ENCODE results near the gene SLCO1A2. TPM values are rescaled to one million over a fixed set of nuclear protein-coding genes. Genes with fewer than 3 reads are reported as not detected.

Gene SLCO1A2
- total RNA-seq, 1 experiment from 2014 or later: 1.2 TPM

DNA sequence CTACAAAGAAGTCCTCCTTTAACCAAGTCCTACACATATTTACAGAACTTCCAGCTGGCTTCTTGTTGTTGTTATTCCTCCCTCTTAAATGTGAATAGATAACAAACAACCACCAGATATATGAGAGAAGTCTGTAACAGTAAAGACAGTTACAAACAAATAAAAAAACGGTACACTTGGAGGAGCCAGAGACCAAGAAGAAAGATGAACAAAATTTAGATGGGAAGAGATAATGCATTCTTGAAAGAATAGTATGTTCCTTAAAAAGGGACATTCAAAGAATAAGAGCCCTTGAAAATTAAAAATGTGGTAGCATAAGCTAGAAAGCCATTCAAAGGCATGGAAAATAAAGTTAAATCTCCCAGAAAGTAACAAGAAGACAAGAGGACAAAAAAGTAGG lies 25.9 kb downstream of the SLCO1A2 start:
- H3K4me1 ChIP-seq: no peaks in the 10 kb centered on the region
- no TSS peak for BruUV-seq (replicated peaks)
- Mint-ChIP-seq H3K27me3 (ENCODE audit: insufficient read depth, unreplicated experiment) (peaks cover 21% of the 10 kb centered on the region), H3K4me1 (ENCODE audit: low read depth, unreplicated experiment) (no peaks in the 10 kb centered on the region), H3K4me3 (ENCODE audit: unreplicated experiment) (no peak overlapping the region), H3K9me3 (ENCODE audit: unreplicated experiment) (no peaks in the 10 kb centered on the region), H3K36me3 (ENCODE audit: insufficient read depth, unreplicated experiment) (no peaks in the 10 kb centered on the region), H3K27ac (ENCODE audit: unreplicated experiment) (no peak overlapping the region)
- ChIA-PET POLR2A (no interaction called here), CTCF (no interaction called here)
- H3K4me3 ChIP-seq (ENCODE audit: low read depth, low read length): no peak overlapping the region
- no peaks in the 10 kb centered on the region; the same call in 1 of the 2 replicates for H3K27me3 ChIP-seq (replicated peaks; ENCODE audit: control insufficient read depth, insufficient read depth, low read length)
- no peak for DNase-seq
- no peaks in the 10 kb centered on the region for H3K36me3 ChIP-seq (ENCODE audit: control insufficient read depth, insufficient read depth, low read length)
- H3K9me3 ChIP-seq: no peaks in the 10 kb centered on the region
- intact Hi-C loops (cut with micrococcal nuclease; ENCODE audit: unreplicated experiment): no loop called here
- TF ChIP-seq CTCF (IDR thresholded peaks at IDR 0.05; ENCODE audit: insufficient read depth in 1 of 2, low read depth in 1 of 2, low read length in 1 of 2, severe bottlenecking in 1 of 2, unreplicated experiment in 1 of 2): no peak

DNA sequence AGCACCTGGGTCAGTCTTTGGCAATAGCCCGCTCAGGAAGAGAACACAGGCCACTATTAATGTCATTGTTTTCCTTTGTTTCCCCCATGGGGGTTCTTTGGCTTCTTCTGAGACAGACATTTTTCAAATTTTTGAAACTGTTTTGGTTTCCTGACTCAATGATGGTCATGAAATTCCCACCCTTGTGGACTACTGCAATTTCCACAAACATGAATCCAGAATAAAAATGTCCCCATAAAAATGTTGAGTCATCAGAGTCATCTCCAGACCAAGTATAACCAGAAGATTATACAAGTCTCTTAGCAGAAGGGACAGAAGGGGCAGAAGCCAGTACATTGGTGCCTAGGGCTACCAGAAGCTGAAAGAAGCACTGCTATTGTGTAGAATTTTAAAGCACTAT lies 29.1 kb downstream of the SLCO1A2 start:
- no peak overlapping the region for H3K4me3 Mint-ChIP-seq (ENCODE audit: unreplicated experiment)
- no peak overlapping the region for H3K4me3 ChIP-seq (ENCODE audit: low read depth, low read length)
- H3K36me3 ChIP-seq (ENCODE audit: control insufficient read depth, insufficient read depth, low read length): no peaks in the 10 kb centered on the region
- intact Hi-C loops (cut with micrococcal nuclease; ENCODE audit: unreplicated experiment): no loop called here
- no peaks in the 10 kb centered on the region; the same call in 1 of the 2 replicates for H3K27me3 ChIP-seq (replicated peaks; ENCODE audit: control insufficient read depth, insufficient read depth, low read length)
- no TSS peak for BruUV-seq (replicated peaks)
- H3K27ac Mint-ChIP-seq (ENCODE audit: unreplicated experiment): no peak overlapping the region
- no peaks in the 10 kb centered on the region for H3K36me3 Mint-ChIP-seq (ENCODE audit: insufficient read depth, unreplicated experiment)
- no peak for DNase-seq
- ChIA-PET CTCF (no interaction called here), POLR2A (no interaction called here)
- H3K4me1 ChIP-seq: no peaks in the 10 kb centered on the region
- H3K9me3 ChIP-seq: no peaks in the 10 kb centered on the region
- no peak for TF ChIP-seq CTCF (IDR thresholded peaks at IDR 0.05; ENCODE audit: insufficient read depth in 1 of 2, low read depth in 1 of 2, low read length in 1 of 2, severe bottlenecking in 1 of 2, unreplicated experiment in 1 of 2)
- no peaks in the 10 kb centered on the region for H3K9me3 Mint-ChIP-seq (ENCODE audit: unreplicated experiment)
- H3K4me1 Mint-ChIP-seq (ENCODE audit: low read depth, unreplicated experiment): no peaks in the 10 kb centered on the region
- peaks cover 20% of the 10 kb centered on the region for H3K27me3 Mint-ChIP-seq (ENCODE audit: insufficient read depth, unreplicated experiment)

DNA sequence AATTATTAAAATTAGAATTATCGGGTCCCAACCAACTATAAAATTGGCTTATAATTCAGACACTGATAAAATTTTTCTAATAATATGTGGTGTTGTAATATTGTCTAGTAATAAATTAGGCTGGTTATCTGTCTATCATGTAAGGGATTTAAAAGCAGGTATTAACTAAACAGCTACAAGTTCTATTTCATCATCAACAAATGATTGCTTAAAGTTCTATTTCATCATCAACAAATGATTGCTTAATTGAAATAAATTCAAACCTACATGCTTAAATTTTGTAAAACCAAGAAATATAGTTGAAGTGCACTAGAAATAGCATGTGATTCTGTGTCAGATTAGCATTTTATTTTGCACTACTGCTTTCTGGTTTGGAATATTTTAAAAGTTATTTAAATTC lies 34.1 kb downstream of the SLCO1A2 start:
- Mint-ChIP-seq H3K27me3 (ENCODE audit: insufficient read depth, unreplicated experiment) (peaks cover 12% of the 10 kb centered on the region), H3K4me3 (ENCODE audit: unreplicated experiment) (no peak overlapping the region), H3K4me1 (ENCODE audit: low read depth, unreplicated experiment) (no peaks in the 10 kb centered on the region), H3K9me3 (ENCODE audit: unreplicated experiment) (no peaks in the 10 kb centered on the region), H3K36me3 (ENCODE audit: insufficient read depth, unreplicated experiment) (no peaks in the 10 kb centered on the region), H3K27ac (ENCODE audit: unreplicated experiment) (no peak overlapping the region)
- ChIA-PET POLR2A (no interaction called here), CTCF (no interaction called here)
- Histone ChIP-seq H3K27me3 (replicated peaks; ENCODE audit: control insufficient read depth, insufficient read depth, low read length) (no peaks in the 10 kb centered on the region; the same call in 1 of the 2 replicates), H3K36me3 (ENCODE audit: control insufficient read depth, insufficient read depth, low read length) (no peaks in the 10 kb centered on the region), H3K4me1 (no peaks in the 10 kb centered on the region), H3K9me3 (no peaks in the 10 kb centered on the region), H3K4me3 (ENCODE audit: low read depth, low read length) (no peak overlapping the region)
- intact Hi-C loops (cut with micrococcal nuclease; ENCODE audit: unreplicated experiment): no loop called here
- no peak for TF ChIP-seq CTCF (IDR thresholded peaks at IDR 0.05; ENCODE audit: insufficient read depth in 1 of 2, low read depth in 1 of 2, low read length in 1 of 2, severe bottlenecking in 1 of 2, unreplicated experiment in 1 of 2)
- BruUV-seq (replicated peaks): no TSS peak
- no peak for DNase-seq
